ENCODE data around the gene ZNF384.

Gene ZNF384

GRCh38 chr12:6620137-6620884, 68.9 kb downstream of the ZNF384 start:
- in situ Hi-C loops (cut with HindIII; ENCODE audit: low pct_unique_long_range_greater_than_20kb, low sequenced_read_pairs): no loop called here
- no peak for TF ChIP-seq JUND (IDR thresholded peaks at IDR 0.05; ENCODE audit: low read depth)
- no peak for DNase-seq (ENCODE audit: low read depth in 1 of 2, low spot score in 1 of 2)

- no peak for DNase-seq (ENCODE audit: low read depth in 1 of 2, low spot score in 1 of 2)
- in situ Hi-C loops (cut with HindIII; ENCODE audit: low pct_unique_long_range_greater_than_20kb, low sequenced_read_pairs): no loop called here
- no peak for TF ChIP-seq JUND (IDR thresholded peaks at IDR 0.05; ENCODE audit: low read depth)
These were observed 70.5 kb downstream of the ZNF384 start for GRCh38 chr12:6618483-6619225.
